GM12878 (cell line): ENCODE data around the gene MYO16. TPM values are rescaled to one million over a fixed set of nuclear protein-coding genes. Genes with fewer than 3 reads are reported as not detected.

Experiments
- ATAC-seq: fragments of 200-7000 bp; cut with Tn5 transposase; 3 replicates; pipeline ENCODE4 v1.9.1; 2020; ENCODE audit warnings: mild to moderate bottlenecking, moderate library complexity
- BruUV-seq: library from RNA; stranded (reverse); fragments of 400-500 nt; replicated peaks from 2 replicates; lab custom pipeline; 2021; lab: Mats Ljungman, UMichigan
- CTCF ChIA-PET: fragments of 300-600 bp; sonication (Branson Sonifier 250); formaldehyde crosslinking; extraction: SDS; loops from one replicate; lab custom pipeline; 2021; ENCODE audit warnings: inconsistent platforms; lab: Yijun Ruan, JAX
- POLR2A ChIA-PET: fragments of 350-600 bp; formaldehyde crosslinking; extraction: SDS; loops from one replicate; lab custom pipeline; 2021; ENCODE audit warnings: inconsistent platforms; lab: Charles Lee
- RAD21 ChIA-PET: fragments of 300-600 bp; sonication (Branson Sonifier 250); formaldehyde crosslinking; loops from one replicate; lab custom pipeline; 2023; ENCODE audit warnings: antibody characterized with exemption; ENCODE audit not compliant: unreplicated experiment; lab: Charles Lee
- SMC1A ChIA-PET: fragments of 300-600 bp; sonication (Branson Sonifier 250); formaldehyde crosslinking; loops from one replicate; lab custom pipeline; 2023; ENCODE audit not compliant: unreplicated experiment, uncharacterized antibody; lab: Charles Lee
- DNase-seq: peaks from one replicate; pipeline ENCODE4 v3.0.0-alpha.2; 2011; ENCODE audit warnings: low read depth, low spot score
- FAIRE-seq: peaks from 3 replicates; lab custom pipeline; 2011; peaks lifted over from hg19 to GRCh38; lab: Jason Lieb, UNC
- H2AFZ ChIP-seq: 2 replicates; pipeline ENCODE4 v1.6.0; 2011; ENCODE audit warnings: low read depth, low read length, control low read depth; ENCODE audit not compliant: control insufficient read depth
- H3K27ac ChIP-seq: 2 replicates; pipeline ENCODE4 v1.5.1; 2011; ENCODE audit warnings: control low read depth; ENCODE audit not compliant: control insufficient read depth, insufficient read depth
- H3K27me3 ChIP-seq, 2 experiments: replicated peaks in 1 of 2; 2 replicates each; pipeline versions ENCODE4 v1.6.0 to v1.6.1; 2011; ENCODE audit warnings: low read length in 1 of 2; ENCODE audit not compliant: control insufficient read depth in 2 of 2, insufficient read depth in 2 of 2
- H3K36me3 ChIP-seq, 2 experiments: 2 replicates each; pipeline ENCODE4 v1.5.1; 2011; ENCODE audit warnings: low read length in 1 of 2; ENCODE audit not compliant: control insufficient read depth in 2 of 2, insufficient read depth in 2 of 2
- H3K4me1 ChIP-seq: 2 replicates; pipeline ENCODE4 v1.6.1; 2011; ENCODE audit warnings: mild to moderate bottlenecking, low read length, moderate library complexity, mixed read lengths; ENCODE audit not compliant: control insufficient read depth, insufficient read depth
- H3K4me2 ChIP-seq: 2 replicates; pipeline ENCODE4 v1.6.0; 2011; ENCODE audit warnings: control low read depth; ENCODE audit not compliant: control insufficient read depth, insufficient read depth
- H3K4me3 ChIP-seq: fragments of 200-600 bp; sonication (generic); 2 replicates; pipeline ENCODE4 v1.5.1; 2016
- H3K79me2 ChIP-seq: 2 replicates; pipeline ENCODE4 v1.6.0; 2011; ENCODE audit warnings: low read length; ENCODE audit not compliant: control insufficient read depth, insufficient read depth
- H3K9ac ChIP-seq: 2 replicates; pipeline ENCODE4 v1.8.0; 2011; ENCODE audit warnings: low read length, control low read depth, mixed read lengths; ENCODE audit not compliant: control insufficient read depth, insufficient read depth
- H3K9me3 ChIP-seq: replicated peaks from 3 replicates; pipeline ENCODE4 v1.5.1; 2011; ENCODE audit warnings: mild to moderate bottlenecking, low read length; ENCODE audit not compliant: control insufficient read depth, insufficient read depth
- H4K20me1 ChIP-seq: 2 replicates; pipeline ENCODE4 v1.6.0; 2011; ENCODE audit not compliant: control insufficient read depth, insufficient read depth
- ASH2L ChIP-seq: fragments of 300-600, 200-600 bp; sonication (generic); IDR thresholded peaks from 2 replicates; pipeline ENCODE4 v1.6.1; 2017; ENCODE audit warnings: low read depth, mild to moderate bottlenecking, borderline replicate concordance
- BACH1 ChIP-seq: fragments of 450-650 bp; IDR thresholded peaks from 2 replicates; pipeline ENCODE4 v1.6.1; 2017; ENCODE audit warnings: mild to moderate bottlenecking, borderline replicate concordance
- EED ChIP-seq: sonication (generic); IDR thresholded peaks from 2 replicates; pipeline ENCODE4 v1.6.1; 2016; ENCODE audit warnings: antibody characterized with exemption, low read depth
- ESRRA ChIP-seq: IDR thresholded peaks from 2 replicates; pipeline ENCODE4 v1.6.1; 2012; ENCODE audit warnings: mild to moderate bottlenecking, low read length, improper control_type of control experiment
- ETV6 ChIP-seq, 2 experiments: fragments of 450-650 bp in 1 of 2; IDR thresholded peaks in 1 of 2; conservative IDR thresholded peaks in 1 of 2; 2 replicates each; pipeline ENCODE4 v1.6.1; 2014; ENCODE audit warnings: antibody characterized with exemption in 1 of 2, borderline replicate concordance in 1 of 2, low read depth in 1 of 2, mild to moderate bottlenecking in 1 of 2, moderate library complexity in 1 of 2
- JUNB ChIP-seq: IDR thresholded peaks from 2 replicates; pipeline ENCODE4 v1.6.1; 2016; ENCODE audit warnings: antibody characterized with exemption, mild to moderate bottlenecking
- MEF2B ChIP-seq: fragments of 450-650 bp; IDR thresholded peaks from 2 replicates; pipeline ENCODE4 v1.6.1; 2018; ENCODE audit warnings: mild to moderate bottlenecking, moderate library complexity; ENCODE audit not compliant: partially characterized antibody, poor library complexity, severe bottlenecking
- RBBP5 ChIP-seq: fragments of 200-600 bp; sonication (generic); conservative IDR thresholded peaks from 2 replicates; pipeline ENCODE4 v1.6.1; 2016
- SREBF2 ChIP-seq: IDR thresholded peaks from 2 replicates; pipeline ENCODE4 v1.6.1; 2012; ENCODE audit warnings: mild to moderate bottlenecking, low read length
- TCF7 ChIP-seq: IDR thresholded peaks from 2 replicates; pipeline ENCODE4 v1.6.1; 2014; ENCODE audit warnings: antibody characterized with exemption, borderline replicate concordance
- USF2 ChIP-seq: IDR thresholded peaks from 2 replicates; pipeline ENCODE4 v1.6.1; 2011; ENCODE audit warnings: low read depth, low read length, improper control_type of control experiment, borderline replicate concordance
- WRNIP1 ChIP-seq: IDR thresholded peaks from 2 replicates; pipeline ENCODE4 v1.6.1; 2011; ENCODE audit warnings: low read depth, low read length, improper control_type of control experiment, borderline replicate concordance
- ZBTB4 ChIP-seq: fragments of 450-650 bp; formaldehyde crosslinking; IDR thresholded peaks from 2 replicates; pipeline ENCODE4 v1.4.0; 2022; ENCODE audit warnings: mild to moderate bottlenecking, moderate library complexity
- ZNF274 ChIP-seq: IDR thresholded peaks from one replicate; pipeline ENCODE4 v1.8.0; 2011; ENCODE audit not compliant: insufficient read length, insufficient read depth
- ZNF622 ChIP-seq: fragments of 450-650 bp; IDR thresholded peaks from 2 replicates; pipeline ENCODE4 v1.6.1; 2017; ENCODE audit warnings: mild to moderate bottlenecking, inconsistent platforms
- ZSCAN29 ChIP-seq: fragments of 450-650 bp; IDR thresholded peaks from 2 replicates; pipeline ENCODE4 v1.6.1; 2017; ENCODE audit warnings: mild to moderate bottlenecking, moderate library complexity
- WGBS: methylation state at CpG from one replicate; pipeline ENCODE4 v1.1.6; 2016; ENCODE audit warnings: low lambda C conversion rate; ENCODE audit not compliant: insufficient replicate concordance, insufficient coverage; ENCODE audit errors: missing lambda C conversion rate; 5-methylcytosine and 5-hydroxymethylcytosine counted together
- in situ Hi-C: fragments of 300-500 bp; cut with MboI; formaldehyde crosslinking; loops from 9 replicates; pipeline ENCODE4 v1.14.3; 2018; ENCODE audit warnings: mixed read lengths
- intact Hi-C: fragments of 100-400 bp; cut with micrococcal nuclease; formaldehyde crosslinking; loops from one replicate; pipeline ENCODE4 v1.14.2; 2022; ENCODE audit not compliant: unreplicated experiment
- polyA plus RNA-seq, 11 experiments: library from polyadenylated mRNA; depleted of rRNA in 4 of 11; unstranded in 6 of 11; stranded (reverse) in 5 of 11; fragments of >200 nt; fragmentation: Nextera tagmentation in 4 of 11; fragmentation: Illumina TruSeq in 1 of 11; extraction: Ambion mirVana in 4 of 11; extraction: Trizol in 1 of 11; gene quantifications; 1 replicate in 1 of 11; 2 replicates in 10 of 11; pipeline versions ENCODE4 v1.2.1 to v1.2.3, GENCODE V29; 2011 to 2016; ENCODE audit warnings: inconsistent platforms in 2 of 11, missing spikeins in 2 of 11, low read depth in 1 of 11
- total RNA-seq, 4 experiments: library from RNA; depleted of rRNA in 3 of 4; stranded (reverse); fragments of >200 nt in 3 of 4; fragmentation: Illumina TruSeq in 1 of 4; extraction: Trizol in 1 of 4; gene quantifications; 2 replicates each; pipeline versions ENCODE4 v1.2.1 to v1.2.3, GENCODE V29; 2013 to 2021
- TF ChIP-seq, protein P1 (sequence below): fragments of 450-650 bp; formaldehyde crosslinking; IDR thresholded peaks from 2 replicates; pipeline ENCODE4 v1.5.0; 2022; ENCODE audit warnings: mild to moderate bottlenecking, missing genetic modification characterization

MYO16 gene
- total and polyA plus RNA-seq, 10 of the 15 experiments (the other 5 are each of a cell fraction or from before 2014, with no cell fraction given): under 0.01 to 1.7 (median 0.05) TPM; not detected in 4

DNA sequence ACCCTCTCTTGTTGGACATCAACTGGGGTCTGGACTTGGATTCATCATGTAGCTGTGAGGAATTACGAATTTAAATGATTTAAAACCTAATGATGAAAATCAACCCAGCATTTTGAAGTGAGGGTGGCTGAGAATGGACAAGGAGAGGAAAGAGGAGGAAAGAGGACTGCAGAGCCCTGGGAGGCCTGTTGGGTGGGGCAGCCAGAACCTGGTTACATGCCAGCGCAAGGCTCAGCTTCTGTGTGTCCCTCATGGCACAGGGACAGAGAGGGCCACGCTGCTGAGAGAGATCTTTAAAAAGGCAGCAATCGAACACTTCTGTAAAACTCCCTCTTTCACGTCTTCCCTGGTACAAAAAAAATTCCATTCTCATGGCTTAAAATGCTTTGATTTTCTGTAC, 292.7 kb downstream of the MYO16 start:
- Histone ChIP-seq H3K4me2 (no peak overlapping the region), H3K4me3 (no peak overlapping the region), H3K79me2 (no peaks in the 10 kb centered on the region), H2AFZ (no peak overlapping the region), H4K20me1 (no peaks in the 10 kb centered on the region), H3K27me3 (no peaks in the 10 kb centered on the region), H3K9me3 (no peaks in the 10 kb centered on the region), H3K9ac (no peak overlapping the region), H3K27ac (no peak overlapping the region), H3K36me3 (no peaks in the 10 kb centered on the region), H3K4me1 (no peaks in the 10 kb centered on the region)
- ChIA-PET CTCF (no interaction called here), POLR2A (no interaction called here), SMC1A (no interaction called here), RAD21 (no interaction called here)
- ATAC-seq (no peak), DNase-seq (no peak), FAIRE-seq (no peak)
- no TSS peak for BruUV-seq
- in situ Hi-C loops (no loop called here), intact Hi-C loops (no loop called here)
- WGBS: 30% methylated on average over 5 of the region's 5 CpGs
- no peak for TF ChIP-seq SREBF2
- TF ChIP-seq ESRRA: no peak
- TF ChIP-seq ETV6 (conservative IDR thresholded peaks at IDR 0.05 in 1 of 2, IDR thresholded peaks at IDR 0.05 in 1 of 2; ENCODE audit: borderline replicate concordance in 1 of 2, low read depth in 1 of 2): no peak
- TF ChIP-seq BACH1: no peak
- TF ChIP-seq RBBP5: no peak
- no peak for TF ChIP-seq ASH2L
- no peak for TF ChIP-seq ZNF274
- TF ChIP-seq USF2: no peak
- TF ChIP-seq ZSCAN29: no peak
- no peak for TF ChIP-seq JUNB
- TF ChIP-seq WRNIP1: no peak
- TF ChIP-seq ZBTB4: no peak
- no peak for TF ChIP-seq TCF7
- no peak for TF ChIP-seq MEF2B
- TF ChIP-seq, protein P1, sequence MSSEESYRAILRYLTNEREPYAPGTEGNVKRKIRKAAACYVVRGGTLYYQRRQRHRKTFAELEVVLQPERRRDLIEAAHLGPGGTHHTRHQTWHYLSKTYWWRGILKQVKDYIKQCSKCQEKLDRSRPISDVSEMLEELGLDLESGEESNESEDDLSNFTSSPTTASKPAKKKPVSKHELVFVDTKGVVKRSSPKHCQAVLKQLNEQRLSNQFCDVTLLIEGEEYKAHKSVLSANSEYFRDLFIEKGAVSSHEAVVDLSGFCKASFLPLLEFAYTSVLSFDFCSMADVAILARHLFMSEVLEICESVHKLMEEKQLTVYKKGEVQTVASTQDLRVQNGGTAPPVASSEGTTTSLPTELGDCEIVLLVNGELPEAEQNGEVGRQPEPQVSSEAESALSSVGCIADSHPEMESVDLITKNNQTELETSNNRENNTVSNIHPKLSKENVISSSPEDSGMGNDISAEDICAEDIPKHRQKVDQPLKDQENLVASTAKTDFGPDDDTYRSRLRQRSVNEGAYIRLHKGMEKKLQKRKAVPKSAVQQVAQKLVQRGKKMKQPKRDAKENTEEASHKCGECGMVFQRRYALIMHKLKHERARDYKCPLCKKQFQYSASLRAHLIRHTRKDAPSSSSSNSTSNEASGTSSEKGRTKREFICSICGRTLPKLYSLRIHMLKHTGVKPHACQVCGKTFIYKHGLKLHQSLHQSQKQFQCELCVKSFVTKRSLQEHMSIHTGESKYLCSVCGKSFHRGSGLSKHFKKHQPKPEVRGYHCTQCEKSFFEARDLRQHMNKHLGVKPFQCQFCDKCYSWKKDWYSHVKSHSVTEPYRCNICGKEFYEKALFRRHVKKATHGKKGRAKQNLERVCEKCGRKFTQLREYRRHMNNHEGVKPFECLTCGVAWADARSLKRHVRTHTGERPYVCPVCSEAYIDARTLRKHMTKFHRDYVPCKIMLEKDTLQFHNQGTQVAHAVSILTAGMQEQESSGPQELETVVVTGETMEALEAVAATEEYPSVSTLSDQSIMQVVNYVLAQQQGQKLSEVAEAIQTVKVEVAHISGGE: no peak
- TF ChIP-seq EED: no peak
- no peak for TF ChIP-seq ZNF622
